Mammary microvascular endothelial cell (primary cell): ENCODE measurements around the gene LHFPL2. TPM values are rescaled to one million over a fixed set of nuclear protein-coding genes. Genes with fewer than 3 reads are reported as not detected.

Experiments
- total RNA-seq: library from RNA; depleted of rRNA; stranded (reverse); fragments of >200 nt; gene quantifications from 2 replicates; pipeline ENCODE4 v1.2.3, GENCODE V29; 2015

Gene LHFPL2
- total RNA-seq = 28.9 and 37.6 TPM in 2 replicates

GRCh38 chr5:78648359-78649210 is at the start of gene LHFPL2:
TSS of gene LHFPL2 (minus strand) at chr5:78648772. CDS start at chr5:78510213, 138,559 bp downstream.

